Chondrocyte (in vitro differentiated cells): ENCODE measurements around the gene HAVCR2. TPM values are rescaled to one million over a fixed set of nuclear protein-coding genes. Genes with fewer than 3 reads are reported as not detected.

Experiments used
- DNase-seq: peaks from one replicate; pipeline ENCODE4 v3.0.0; 2021; ENCODE audit warnings: mixed read lengths, low spot score
- H3K27ac Mint-ChIP-seq: one replicate; pipeline ENCODE4 v1.8.0; 2021; ENCODE audit warnings: mild to moderate bottlenecking, moderate library complexity, mixed read lengths; ENCODE audit not compliant: unreplicated experiment
- H3K27me3 Mint-ChIP-seq: 2 replicates; pipeline ENCODE4 v1.8.0; 2021; ENCODE audit warnings: low read depth, mixed read lengths
- H3K36me3 Mint-ChIP-seq: 2 replicates; pipeline ENCODE4 v1.8.0; 2021; ENCODE audit warnings: low read depth, mixed read lengths
- H3K4me1 Mint-ChIP-seq: 2 replicates; pipeline ENCODE4 v1.8.0; 2021; ENCODE audit warnings: low read depth, mild to moderate bottlenecking, mixed read lengths
- H3K4me3 Mint-ChIP-seq: one replicate; pipeline ENCODE4 v1.8.0; 2021; ENCODE audit warnings: mild to moderate bottlenecking, moderate library complexity, mixed read lengths; ENCODE audit not compliant: unreplicated experiment
- H3K9me3 Mint-ChIP-seq: 2 replicates; pipeline ENCODE4 v1.8.0; 2021; ENCODE audit warnings: low read depth, mixed read lengths
- CTCF ChIP-seq: fragments of 200-600 bp; sonication (generic); IDR thresholded peaks from 2 replicates; pipeline ENCODE4 v1.5.0; 2021; ENCODE audit warnings: antibody characterized with exemption, mild to moderate bottlenecking, moderate library complexity
- total RNA-seq: library from RNA; stranded (reverse); gene quantifications from 3 replicates; pipeline ENCODE4 v1.2.1, GENCODE V29; 2021

HAVCR2 gene
- total RNA-seq, 1 donor from 2014 or later, result 0.35 TPM

GRCh38 chr5:157045601-157046000 lies 63.2 kb downstream of the HAVCR2 start:
- no peak for DNase-seq
- H3K9me3 Mint-ChIP-seq, result no peaks in the 10 kb centered on the region
- no peak for TF ChIP-seq CTCF
- H3K4me3 Mint-ChIP-seq, result no peak overlapping the region
- no peaks in the 10 kb centered on the region for H3K36me3 Mint-ChIP-seq
- H3K27ac Mint-ChIP-seq, result no peak overlapping the region
- no peaks in the 10 kb centered on the region for H3K27me3 Mint-ChIP-seq
- peaks cover 7% of the 10 kb centered on the region for H3K4me1 Mint-ChIP-seq

GRCh38 chr5:157038568-157039187 lies 70.2 kb downstream of the HAVCR2 start:
- TF ChIP-seq CTCF, result no peak
- no peak for DNase-seq
- Mint-ChIP-seq H3K4me1 (peaks cover 12% of the 10 kb centered on the region), H3K27ac (no peak overlapping the region), H3K9me3 (no peaks in the 10 kb centered on the region), H3K27me3 (peaks cover 8% of the 10 kb centered on the region), H3K36me3 (no peaks in the 10 kb centered on the region), H3K4me3 (no peak overlapping the region)

Other genes with a start within 250 kb of the HAVCR2 start
- gene TIMD4, start 145.8 kb downstream of the HAVCR2 start, total RNA-seq, result not detected in 3 replicates
- gene HAVCR1, start 49.9 kb downstream of the HAVCR2 start, total RNA-seq, result 0.15 TPM in 1 of 3 replicates, not detected in the others
- 8.8 to 10.4 TPM (median 10.3 TPM) in 3 replicates for gene MED7, start 33.8 kb upstream of the HAVCR2 start, total RNA-seq
- gene GARIN3, start 57.2 kb upstream of the HAVCR2 start, total RNA-seq, result not detected in 3 replicates
- gene ITK, start 71.8 kb upstream of the HAVCR2 start, total RNA-seq, result not detected in 3 replicates
- gene CYFIP2, start 157.1 kb upstream of the HAVCR2 start, total RNA-seq, result 15.7 to 39.6 TPM (median 37.4 TPM) in 3 replicates